HepG2 (cell line): ENCODE results near the gene SIGLEC7. TPM values are rescaled to one million over a fixed set of nuclear protein-coding genes. Genes with fewer than 3 reads are reported as not detected.

Experiments
- DZIP1 ChIP-seq: sonication (generic); formaldehyde crosslinking; IDR thresholded peaks from 2 replicates; pipeline ENCODE4 v1.5.0; 2020; ENCODE audit warnings: mild to moderate bottlenecking, missing genetic modification reagents
- HOXA9 ChIP-seq: sonication (generic); formaldehyde crosslinking; IDR thresholded peaks from 2 replicates; pipeline ENCODE4 v1.8.1; 2022; ENCODE audit warnings: missing genetic modification reagents, mild to moderate bottlenecking, moderate library complexity, borderline replicate concordance
- IKZF1 ChIP-seq: fragments of 450-650 bp; IDR thresholded peaks from 2 replicates; pipeline ENCODE4 v1.7.1; 2016
- KMT2A ChIP-seq: sonication (generic); formaldehyde crosslinking; IDR thresholded peaks from 2 replicates; pipeline ENCODE4 v1.4.0; 2020; ENCODE audit warnings: missing genetic modification reagents
- NFE2L2 ChIP-seq: fragments of 150-350 bp; IDR thresholded peaks from 2 replicates; pipeline ENCODE4 v1.6.1; 2014; ENCODE audit warnings: low read length
- RBAK ChIP-seq: sonication (generic); formaldehyde crosslinking; IDR thresholded peaks from 2 replicates; pipeline ENCODE4 v1.5.1; 2020; ENCODE audit warnings: mild to moderate bottlenecking, missing genetic modification reagents
- TAF1 ChIP-seq: sonication (generic); formaldehyde crosslinking; IDR thresholded peaks from 2 replicates; pipeline ENCODE4 v1.4.0; 2020; ENCODE audit warnings: missing genetic modification reagents
- THAP7 ChIP-seq: sonication (generic); formaldehyde crosslinking; IDR thresholded peaks from 2 replicates; pipeline ENCODE4 v1.8.1; 2023; ENCODE audit warnings: mild to moderate bottlenecking, missing genetic modification reagents
- YEATS2 ChIP-seq: sonication (generic); formaldehyde crosslinking; IDR thresholded peaks from 2 replicates; pipeline ENCODE4 v1.4.0; 2020; ENCODE audit warnings: missing genetic modification reagents, borderline replicate concordance
- ZFP41 ChIP-seq: sonication (generic); formaldehyde crosslinking; IDR thresholded peaks from 2 replicates; pipeline ENCODE4 v1.4.0; 2020; ENCODE audit warnings: mild to moderate bottlenecking, missing genetic modification reagents, borderline replicate concordance
- ZNF772 ChIP-seq: sonication (generic); formaldehyde crosslinking; IDR thresholded peaks from 2 replicates; pipeline ENCODE4 v1.5.0; 2020; ENCODE audit warnings: mild to moderate bottlenecking, missing genetic modification reagents
- ZNF780A ChIP-seq: sonication (generic); formaldehyde crosslinking; IDR thresholded peaks from 2 replicates; pipeline ENCODE4 v1.8.0; 2022; ENCODE audit warnings: mild to moderate bottlenecking, missing genetic modification reagents, moderate library complexity
- ZNF879 ChIP-seq: sonication (generic); formaldehyde crosslinking; IDR thresholded peaks from 2 replicates; pipeline ENCODE4 v1.8.1; 2023; ENCODE audit warnings: missing genetic modification reagents
- polyA plus RNA-seq, 8 experiments: library from polyadenylated mRNA; depleted of rRNA in 3 of 8; stranded (reverse) in 7 of 8; unstranded in 1 of 8; fragments of >200 nt; fragmentation: Illumina TruSeq in 4 of 8; extraction: Trizol in 4 of 8; gene quantifications; 2 replicates each; pipeline versions ENCODE4 v1.2.1 to v1.2.3, GENCODE V29; 2011 to 2016; ENCODE audit warnings: low read depth in 4 of 8, missing spikeins in 1 of 8, mixed read lengths in 1 of 8; ENCODE audit not compliant: insufficient read depth in 1 of 8
- total RNA-seq, 5 experiments: library from RNA; depleted of rRNA; stranded (reverse); fragments of >200 nt; fragmentation: Illumina TruSeq; extraction: Trizol; gene quantifications; 2 replicates each; pipeline ENCODE4 v1.2.3, GENCODE V29; 2016; ENCODE audit warnings: low read depth in 1 of 5
- TF ChIP-seq, protein P1 (sequence below): IDR thresholded peaks from 2 replicates; pipeline ENCODE4 v1.6.1; 2016
- TF ChIP-seq, protein P2 (sequence below): IDR thresholded peaks from 2 replicates; pipeline ENCODE4 v1.6.1; 2012; ENCODE audit warnings: low read length, improper control_type of control experiment
- TF ChIP-seq, protein P3 (sequence below): sonication (generic); formaldehyde crosslinking; IDR thresholded peaks from 2 replicates; pipeline ENCODE4 v1.8.0; 2022; ENCODE audit warnings: missing genetic modification reagents, low read depth, mild to moderate bottlenecking, borderline replicate concordance
- TF ChIP-seq, protein P4 (sequence below): sonication (generic); formaldehyde crosslinking; IDR thresholded peaks from 2 replicates; pipeline ENCODE4 v1.5.1; 2020; ENCODE audit warnings: missing genetic modification reagents, mild to moderate bottlenecking, borderline replicate concordance

Gene SIGLEC7
- total and polyA plus RNA-seq, 2 of the 13 experiments (the other 11 are each of a cell fraction or from before 2014, with no cell fraction given): not detected

DNA sequence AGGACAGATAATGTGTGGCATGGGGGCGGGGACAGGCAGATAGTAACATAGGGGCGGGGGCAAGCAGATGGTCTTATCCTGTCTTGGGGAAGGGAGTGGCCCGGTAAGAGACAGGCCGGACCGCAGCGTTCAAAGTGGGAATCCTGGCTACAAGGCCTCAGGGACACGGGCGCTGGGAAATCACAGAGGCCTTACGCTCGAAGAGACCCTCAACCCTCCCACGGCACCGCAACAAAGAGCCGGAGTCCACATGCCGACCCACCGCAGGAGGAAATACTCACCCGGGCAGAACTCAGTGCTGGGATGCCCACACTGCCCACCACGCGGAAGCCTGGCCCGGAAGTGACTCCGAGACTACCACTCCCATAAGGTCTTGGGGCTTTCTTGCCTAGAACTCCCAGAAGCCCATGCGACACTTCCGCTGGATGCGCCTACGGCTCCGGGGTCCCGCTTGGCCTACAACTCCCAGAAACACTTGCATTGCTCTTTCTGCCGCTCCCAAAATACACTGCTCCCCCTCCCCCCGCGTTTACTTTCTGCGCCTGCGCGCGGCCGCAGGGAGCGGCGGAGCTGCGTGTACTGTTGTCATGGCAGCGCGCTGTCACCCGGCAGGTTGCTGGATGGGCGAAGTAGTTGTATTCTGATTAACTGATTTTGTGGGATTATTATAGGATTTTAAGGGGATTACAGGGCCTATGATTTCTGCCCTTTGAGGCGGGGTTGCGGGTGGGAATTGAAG is 33.9 kb upstream of the SIGLEC7 start, which contains the start of gene CTU1 (continued):
- TF ChIP-seq, protein P1, sequence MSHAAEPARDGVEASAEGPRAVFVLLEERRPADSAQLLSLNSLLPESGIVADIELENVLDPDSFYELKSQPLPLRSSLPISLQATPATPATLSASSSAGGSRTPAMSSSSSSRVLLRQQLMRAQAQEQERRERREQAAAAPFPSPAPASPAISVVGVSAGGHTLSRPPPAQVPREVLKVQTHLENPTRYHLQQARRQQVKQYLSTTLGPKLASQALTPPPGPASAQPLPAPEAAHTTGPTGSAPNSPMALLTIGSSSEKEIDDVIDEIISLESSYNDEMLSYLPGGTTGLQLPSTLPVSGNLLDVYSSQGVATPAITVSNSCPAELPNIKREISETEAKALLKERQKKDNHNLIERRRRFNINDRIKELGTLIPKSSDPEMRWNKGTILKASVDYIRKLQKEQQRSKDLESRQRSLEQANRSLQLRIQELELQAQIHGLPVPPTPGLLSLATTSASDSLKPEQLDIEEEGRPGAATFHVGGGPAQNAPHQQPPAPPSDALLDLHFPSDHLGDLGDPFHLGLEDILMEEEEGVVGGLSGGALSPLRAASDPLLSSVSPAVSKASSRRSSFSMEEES (CRISPR knock-in tag): 0 out of 2 replicates have a peak, but pooled peaks have one; percentile 20
- TF ChIP-seq, protein P2, sequence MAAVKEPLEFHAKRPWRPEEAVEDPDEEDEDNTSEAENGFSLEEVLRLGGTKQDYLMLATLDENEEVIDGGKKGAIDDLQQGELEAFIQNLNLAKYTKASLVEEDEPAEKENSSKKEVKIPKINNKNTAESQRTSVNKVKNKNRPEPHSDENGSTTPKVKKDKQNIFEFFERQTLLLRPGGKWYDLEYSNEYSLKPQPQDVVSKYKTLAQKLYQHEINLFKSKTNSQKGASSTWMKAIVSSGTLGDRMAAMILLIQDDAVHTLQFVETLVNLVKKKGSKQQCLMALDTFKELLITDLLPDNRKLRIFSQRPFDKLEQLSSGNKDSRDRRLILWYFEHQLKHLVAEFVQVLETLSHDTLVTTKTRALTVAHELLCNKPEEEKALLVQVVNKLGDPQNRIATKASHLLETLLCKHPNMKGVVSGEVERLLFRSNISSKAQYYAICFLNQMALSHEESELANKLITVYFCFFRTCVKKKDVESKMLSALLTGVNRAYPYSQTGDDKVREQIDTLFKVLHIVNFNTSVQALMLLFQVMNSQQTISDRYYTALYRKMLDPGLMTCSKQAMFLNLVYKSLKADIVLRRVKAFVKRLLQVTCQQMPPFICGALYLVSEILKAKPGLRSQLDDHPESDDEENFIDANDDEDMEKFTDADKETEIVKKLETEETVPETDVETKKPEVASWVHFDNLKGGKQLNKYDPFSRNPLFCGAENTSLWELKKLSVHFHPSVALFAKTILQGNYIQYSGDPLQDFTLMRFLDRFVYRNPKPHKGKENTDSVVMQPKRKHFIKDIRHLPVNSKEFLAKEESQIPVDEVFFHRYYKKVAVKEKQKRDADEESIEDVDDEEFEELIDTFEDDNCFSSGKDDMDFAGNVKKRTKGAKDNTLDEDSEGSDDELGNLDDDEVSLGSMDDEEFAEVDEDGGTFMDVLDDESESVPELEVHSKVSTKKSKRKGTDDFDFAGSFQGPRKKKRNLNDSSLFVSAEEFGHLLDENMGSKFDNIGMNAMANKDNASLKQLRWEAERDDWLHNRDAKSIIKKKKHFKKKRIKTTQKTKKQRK: no peak
- TF ChIP-seq RBAK (CRISPR knock-in tag) (no peak), ZFP41 (CRISPR knock-in tag) (no peak), ZNF780A (CRISPR knock-in tag) (no peak), KMT2A (CRISPR knock-in tag) (peak; percentile 52; the same call in 1 of the 2 replicates), ZNF879 (CRISPR knock-in tag) (no peak), HOXA9 (no peak), THAP7 (CRISPR knock-in tag) (no peak), TAF1 (peak; percentile 53; the same call in 1 of the 2 replicates), IKZF1 (no peak), ZNF772 (CRISPR knock-in tag) (no peak), DZIP1 (CRISPR knock-in tag) (no peak), NFE2L2 (no peak), YEATS2 (CRISPR knock-in tag) (peak; percentile 83; the same call in 1 of the 2 replicates)
- TF ChIP-seq, protein P3, sequence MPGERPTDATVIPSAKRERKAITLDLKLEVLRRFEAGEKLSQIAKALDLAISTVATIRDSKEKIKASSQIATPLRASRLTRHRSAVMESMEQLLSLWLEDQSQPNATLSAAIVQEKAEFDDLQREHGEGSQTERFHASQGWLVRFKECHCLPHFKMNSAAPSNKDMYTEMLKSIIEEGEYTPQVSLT (CRISPR knock-in tag): no peak
- TF ChIP-seq, protein P4, sequence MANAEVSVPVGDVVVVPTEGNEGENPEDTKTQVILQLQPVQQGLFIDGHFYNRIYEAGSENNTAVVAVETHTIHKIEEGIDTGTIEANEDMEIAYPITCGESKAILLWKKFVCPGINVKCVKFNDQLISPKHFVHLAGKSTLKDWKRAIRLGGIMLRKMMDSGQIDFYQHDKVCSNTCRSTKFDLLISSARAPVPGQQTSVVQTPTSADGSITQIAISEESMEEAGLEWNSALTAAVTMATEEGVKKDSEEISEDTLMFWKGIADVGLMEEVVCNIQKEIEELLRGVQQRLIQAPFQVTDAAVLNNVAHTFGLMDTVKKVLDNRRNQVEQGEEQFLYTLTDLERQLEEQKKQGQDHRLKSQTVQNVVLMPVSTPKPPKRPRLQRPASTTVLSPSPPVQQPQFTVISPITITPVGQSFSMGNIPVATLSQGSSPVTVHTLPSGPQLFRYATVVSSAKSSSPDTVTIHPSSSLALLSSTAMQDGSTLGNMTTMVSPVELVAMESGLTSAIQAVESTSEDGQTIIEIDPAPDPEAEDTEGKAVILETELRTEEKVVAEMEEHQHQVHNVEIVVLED (CRISPR knock-in tag): peak; percentile 88; the same call in 1 of the 2 replicates
